PC-3 (cell line): ENCODE results near the gene RNASET2. TPM values are rescaled to one million over a fixed set of nuclear protein-coding genes. Genes with fewer than 3 reads are reported as not detected.

ENCODE experiments used
- ATAC-seq: fragments of 200-7000 bp; cut with Tn5 transposase; 2 replicates; pipeline ENCODE4 v1.9.1; 2020; ENCODE audit warnings: mild to moderate bottlenecking, moderate library complexity
- BruUV-seq: library from RNA; stranded (reverse); fragments of 400-500 nt; replicated peaks from 2 replicates; lab custom pipeline; 2021; lab: Mats Ljungman, UMichigan
- CTCF ChIA-PET: fragments of 300-600 bp; sonication (Branson Sonifier 250); formaldehyde crosslinking; loops from one replicate; lab custom pipeline; 2022; ENCODE audit warnings: antibody characterized with exemption; lab: Charles Lee
- POLR2A ChIA-PET: fragments of 300-600 bp; sonication (Branson Sonifier 250); formaldehyde crosslinking; loops from one replicate; lab custom pipeline; 2022; ENCODE audit warnings: antibody characterized with exemption; ENCODE audit not compliant: unreplicated experiment; lab: Charles Lee
- DNase-seq: peaks from one replicate; pipeline ENCODE4 v3.0.0-alpha.2; 2015
- H2AFZ ChIP-seq: fragments of 300-600 bp; sonication (generic); 2 replicates; pipeline ENCODE4 v1.6.0; 2016; ENCODE audit warnings: antibody characterized with exemption, low read length
- H3F3A ChIP-seq: fragments of 300-600 bp; sonication (generic); one replicate; pipeline ENCODE4 v1.6.0; 2017; ENCODE audit warnings: antibody characterized with exemption, low read length, control low read depth, mild to moderate bottlenecking; ENCODE audit not compliant: unreplicated experiment
- H3K27ac ChIP-seq: fragments of 300-600 bp; sonication (generic); 2 replicates; pipeline ENCODE4 v1.5.1; 2016; ENCODE audit warnings: mild to moderate bottlenecking, low read length
- H3K27me3 ChIP-seq: fragments of 300-600 bp; sonication (generic); 2 replicates; pipeline ENCODE4 v1.6.1; 2016; ENCODE audit warnings: low read length, mixed read lengths
- H3K36me3 ChIP-seq: fragments of 300-600 bp; sonication (generic); 2 replicates; pipeline ENCODE4 v1.6.1; 2016; ENCODE audit warnings: low read depth, mixed run types, low read length, mixed read lengths
- H3K4me1 ChIP-seq: fragments of 300-600 bp; sonication (generic); 2 replicates; pipeline ENCODE4 v1.5.1; 2016; ENCODE audit warnings: low read length; ENCODE audit not compliant: insufficient read depth
- H3K4me2 ChIP-seq: fragments of 300-600 bp; sonication (generic); 2 replicates; pipeline ENCODE4 v1.6.0; 2016; ENCODE audit warnings: low read length
- H3K4me3 ChIP-seq: fragments of 300-600 bp; sonication (generic); 2 replicates; pipeline ENCODE4 v1.5.1; 2016; ENCODE audit warnings: mild to moderate bottlenecking, low read length, mixed read lengths
- H3K79me2 ChIP-seq: fragments of 300-600 bp; sonication (generic); 2 replicates; pipeline ENCODE4 v1.6.1; 2017; ENCODE audit warnings: low read length, mixed read lengths
- H3K9ac ChIP-seq: fragments of 300-600 bp; sonication (generic); 2 replicates; pipeline ENCODE4 v1.6.0; 2016; ENCODE audit warnings: mild to moderate bottlenecking, low read length
- H3K9me2 ChIP-seq: fragments of 300-600 bp; sonication (generic); replicated peaks from 2 replicates; pipeline ENCODE4 v1.6.1; 2016; ENCODE audit warnings: mixed run types, low read length, mixed read lengths
- H3K9me3 ChIP-seq: fragments of 300-600 bp; sonication (generic); 2 replicates; pipeline ENCODE4 v1.6.1; 2016; ENCODE audit warnings: low read length, mixed read lengths
- H4K20me1 ChIP-seq: fragments of 300-600 bp; sonication (generic); 2 replicates; pipeline ENCODE4 v1.6.1; 2016; ENCODE audit warnings: low read length, mixed read lengths
- CTCF ChIP-seq: fragments of 300-600 bp; sonication (generic); conservative IDR thresholded peaks from 2 replicates; pipeline ENCODE4 v1.5.1; 2017; ENCODE audit warnings: antibody characterized with exemption, low read depth, mild to moderate bottlenecking, low read length
- EZH2 ChIP-seq: fragments of 300-600 bp; sonication (generic); IDR thresholded peaks from one replicate; pipeline ENCODE4 v1.6.1; 2017; ENCODE audit warnings: antibody characterized with exemption, mild to moderate bottlenecking, low read length; ENCODE audit not compliant: unreplicated experiment
- EZH2phosphoT487 ChIP-seq: fragments of 300-600 bp; sonication (generic); IDR thresholded peaks from 2 replicates; pipeline ENCODE4 v1.6.1; 2018; ENCODE audit warnings: mild to moderate bottlenecking, antibody characterized with exemption, low read length, borderline replicate concordance
- intact Hi-C: fragments of 100-400 bp; cut with micrococcal nuclease; formaldehyde crosslinking; loops from 2 replicates; pipeline ENCODE4 v1.9.0; 2023
- total RNA-seq: library from RNA; depleted of rRNA; stranded (reverse); fragments of >200 nt; gene quantifications from 2 replicates; pipeline ENCODE4 v1.2.3, GENCODE V29; 2014

RNASET2 gene
- total RNA-seq, 1 experiment from 2014 or later = 51.8 TPM

- no peaks in the 10 kb centered on the region for H3K27me3 ChIP-seq
- 0 out of 2 replicates have a peak, but pooled peaks cover 6% of the 10 kb centered on the region for H3K79me2 ChIP-seq
- peak overlapping the region; percentile 85 for H3K4me3 ChIP-seq
- CTCF ChIA-PET = interaction anchor here (0.6 to 1.0 kb wide), 2 partner anchors 22 to 34 kb away, joined by 3 read pairs; no protein-coding TSS in a partner anchor
- H3K9me2 ChIP-seq = no peaks in the 10 kb centered on the region
- H3K36me3 ChIP-seq = no peaks in the 10 kb centered on the region
- BruUV-seq = no TSS peak
- H3F3A ChIP-seq = no peaks in the 10 kb centered on the region
- intact Hi-C loops = loop anchor here (10.0 kb wide), 1 partner anchor 330 kb away; the partner anchor contains the start of gene RPS6KA2
- peaks cover 9% of the 10 kb centered on the region for H3K4me1 ChIP-seq
- peak overlapping the region; percentile 56 for H3K9ac ChIP-seq
- peak overlapping the region; percentile 97 for H3K4me2 ChIP-seq
- POLR2A ChIA-PET = no interaction called here
- no peaks in the 10 kb centered on the region for H3K9me3 ChIP-seq
- peak; percentile 26 for DNase-seq
- no peak overlapping the region for H3K27ac ChIP-seq
- no peak for ATAC-seq
- TF ChIP-seq EZH2 = no peak
- no peak for TF ChIP-seq CTCF
- TF ChIP-seq EZH2phosphoT487 = no peak
- no peaks in the 10 kb centered on the region for H4K20me1 ChIP-seq
- peak overlapping the region; percentile 97 for H2AFZ ChIP-seq
These were observed 1.1 kb downstream of the RNASET2 start for GRCh38 chr6:166955121-166955864.

- no peak overlapping the region for H3K4me3 ChIP-seq
- H3K4me1 ChIP-seq = peaks cover 14% of the 10 kb centered on the region
- no TSS peak for BruUV-seq
- 0 out of 2 replicates have a peak, but pooled peaks cover 6% of the 10 kb centered on the region for H3K79me2 ChIP-seq
- no peak overlapping the region for H3K4me2 ChIP-seq
- ATAC-seq (no peak), DNase-seq (no peak)
- no peaks in the 10 kb centered on the region for H3K9me2 ChIP-seq
- no peak overlapping the region for H3K27ac ChIP-seq
- TF ChIP-seq EZH2 (no peak), CTCF (no peak), EZH2phosphoT487 (no peak)
- no peak overlapping the region for H2AFZ ChIP-seq
- ChIA-PET CTCF (interaction anchor here (0.6 kb wide), 1 partner anchor 117 kb away, joined by 3 read pairs; no protein-coding TSS in a partner anchor), POLR2A (no interaction called here)
- no peaks in the 10 kb centered on the region for H3K27me3 ChIP-seq
- no peaks in the 10 kb centered on the region for H4K20me1 ChIP-seq
- H3K9ac ChIP-seq = no peak overlapping the region
- no peaks in the 10 kb centered on the region for H3F3A ChIP-seq
- no peaks in the 10 kb centered on the region for H3K36me3 ChIP-seq
- intact Hi-C loops = loop anchor here (10.0 kb wide), 1 partner anchor 329 kb away; the partner anchor contains the start of gene RPS6KA2
- no peaks in the 10 kb centered on the region for H3K9me3 ChIP-seq
These were observed 2.1 kb downstream of the RNASET2 start for GRCh38 chr6:166954118-166954713.
